ENCODE data around the gene MASP1.

The MASP1 gene

GRCh38 chr3:187292631-187293515 lies 1.3 kb upstream of the MASP1 start:
- no peak for DNase-seq

- DNase-seq = no peak
Measured at GRCh38 chr3:187292181-187292580, 644 bp upstream of the MASP1 start.

- no peak for DNase-seq
Measured at GRCh38 chr3:187291001-187291511, 481 bp downstream of the MASP1 start.

- DNase-seq = no peak
Measured at GRCh38 chr3:187290503-187290902, 1.0 kb downstream of the MASP1 start.

- DNase-seq = no peak
Measured at GRCh38 chr3:187288855-187289605, 2.5 kb downstream of the MASP1 start.

GRCh38 chr3:187288131-187288854 lies 3.2 kb downstream of the MASP1 start:
- no peak for DNase-seq

GRCh38 chr3:187287256-187287655 lies 4.3 kb downstream of the MASP1 start:
- DNase-seq = no peak

- no peak for DNase-seq
Measured at GRCh38 chr3:187286467-187287059, 5.0 kb downstream of the MASP1 start.

- no peak for DNase-seq
Measured at GRCh38 chr3:187281191-187281714, 10.3 kb downstream of the MASP1 start.

- no peak for DNase-seq
Measured at GRCh38 chr3:187280644-187281043, 10.9 kb downstream of the MASP1 start.

- DNase-seq = no peak
Measured at GRCh38 chr3:187277129-187277462, 14.4 kb downstream of the MASP1 start.

- no peak for DNase-seq
Measured at GRCh38 chr3:187276397-187277128, 15.0 kb downstream of the MASP1 start.

GRCh38 chr3:187274977-187275338 lies 16.6 kb downstream of the MASP1 start:
- no peak for DNase-seq

- DNase-seq = no peak
Measured at GRCh38 chr3:187274315-187274976, 17.1 kb downstream of the MASP1 start.

GRCh38 chr3:187271582-187271981 lies 20.0 kb downstream of the MASP1 start:
- DNase-seq = no peak

- no peak for DNase-seq
Measured at GRCh38 chr3:187269486-187269885, 22.1 kb downstream of the MASP1 start.

GRCh38 chr3:187267306-187267705 lies 24.2 kb downstream of the MASP1 start:
- DNase-seq = no peak

GRCh38 chr3:187266691-187267090 lies 24.8 kb downstream of the MASP1 start:
- no peak for DNase-seq

- DNase-seq = no peak
Measured at GRCh38 chr3:187265461-187265955, 26.0 kb downstream of the MASP1 start.

GRCh38 chr3:187264911-187265310 lies 26.6 kb downstream of the MASP1 start:
- no peak for DNase-seq

- peak; percentile 62 for DNase-seq
Measured at GRCh38 chr3:187264021-187264420, 27.5 kb downstream of the MASP1 start.
